Left ventricle myocardium inferior (tissue), 1 donor: Measurements from ENCODE around the gene GINS2. TPM values are rescaled to one million over a fixed set of nuclear protein-coding genes. Genes with fewer than 3 reads are reported as not detected.

Experiments
- DNase-seq: peaks from one replicate; pipeline ENCODE4 v3.0.0-alpha.2; 2020
- H3K27ac ChIP-seq: fragments of 200-600 bp; replicated peaks from 2 replicates; pipeline ENCODE4 v1.8.0; 2021
- H3K27me3 ChIP-seq: fragments of 200-600 bp; 2 replicates; pipeline ENCODE4 v1.8.0; 2021; ENCODE audit warnings: low read depth
- H3K36me3 ChIP-seq: fragments of 200-600 bp; 2 replicates; pipeline ENCODE4 v1.8.0; 2021
- H3K4me1 ChIP-seq: fragments of 200-600 bp; 2 replicates; pipeline ENCODE4 v1.8.0; 2021
- H3K4me3 ChIP-seq: fragments of 200-600 bp; 2 replicates; pipeline ENCODE4 v1.8.0; 2021; ENCODE audit warnings: mild to moderate bottlenecking, moderate library complexity
- H3K9me3 ChIP-seq: fragments of 200-600 bp; replicated peaks from 2 replicates; pipeline ENCODE4 v1.8.0; 2021
- intact Hi-C: fragments of 100-400 bp; cut with micrococcal nuclease; formaldehyde crosslinking; loops from one replicate; pipeline ENCODE4 v1.11.0; 2022
- total RNA-seq: library from RNA; stranded (reverse); fragmentation: NEBNext Ultra II Directional; extraction: Animal tissue kit (Norgen Biotek cat#: 25700); gene quantifications from one replicate; pipeline ENCODE4 v1.2.1, GENCODE V29; 2021
- TF ChIP-seq, protein P1 (sequence below): fragments of 200-600 bp; IDR thresholded peaks from 2 replicates; pipeline ENCODE4 v1.8.0; 2021; ENCODE audit warnings: antibody characterized with exemption, mild to moderate bottlenecking, borderline replicate concordance
- donor health status: DM: no; HTN: yes; CAD: no; lungs with severe emphysema.

GINS2 gene
- total RNA-seq, 1 donor from 2014 or later = 0.44 TPM

GRCh38 chr16:85650844-85651628, 37.7 kb downstream of the GINS2 start:
- Histone ChIP-seq H3K4me1 (peaks cover 32% of the 10 kb centered on the region), H3K27ac (peak overlapping the region; percentile 30)
- intact Hi-C loops = no loop called here

GRCh38 chr16:85650135-85650843, 38.5 kb downstream of the GINS2 start:
- Histone ChIP-seq H3K27me3 (no peaks in the 10 kb centered on the region), H3K9me3 (no peaks in the 10 kb centered on the region), H3K27ac (no peak overlapping the region), H3K4me3 (no peak overlapping the region), H3K4me1 (peaks cover 32% of the 10 kb centered on the region), H3K36me3 (peaks cover 22% of the 10 kb centered on the region)
- intact Hi-C loops = no loop called here
- DNase-seq = no peak
- TF ChIP-seq, protein P1, sequence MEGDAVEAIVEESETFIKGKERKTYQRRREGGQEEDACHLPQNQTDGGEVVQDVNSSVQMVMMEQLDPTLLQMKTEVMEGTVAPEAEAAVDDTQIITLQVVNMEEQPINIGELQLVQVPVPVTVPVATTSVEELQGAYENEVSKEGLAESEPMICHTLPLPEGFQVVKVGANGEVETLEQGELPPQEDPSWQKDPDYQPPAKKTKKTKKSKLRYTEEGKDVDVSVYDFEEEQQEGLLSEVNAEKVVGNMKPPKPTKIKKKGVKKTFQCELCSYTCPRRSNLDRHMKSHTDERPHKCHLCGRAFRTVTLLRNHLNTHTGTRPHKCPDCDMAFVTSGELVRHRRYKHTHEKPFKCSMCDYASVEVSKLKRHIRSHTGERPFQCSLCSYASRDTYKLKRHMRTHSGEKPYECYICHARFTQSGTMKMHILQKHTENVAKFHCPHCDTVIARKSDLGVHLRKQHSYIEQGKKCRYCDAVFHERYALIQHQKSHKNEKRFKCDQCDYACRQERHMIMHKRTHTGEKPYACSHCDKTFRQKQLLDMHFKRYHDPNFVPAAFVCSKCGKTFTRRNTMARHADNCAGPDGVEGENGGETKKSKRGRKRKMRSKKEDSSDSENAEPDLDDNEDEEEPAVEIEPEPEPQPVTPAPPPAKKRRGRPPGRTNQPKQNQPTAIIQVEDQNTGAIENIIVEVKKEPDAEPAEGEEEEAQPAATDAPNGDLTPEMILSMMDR = no peak

More at GRCh38 chr16:85650844-85651628, 37.7 kb downstream of the GINS2 start:
- H3K9me3 ChIP-seq = no peaks in the 10 kb centered on the region
- H3K27me3 ChIP-seq = no peaks in the 10 kb centered on the region
- no peak overlapping the region for H3K4me3 ChIP-seq
- TF ChIP-seq, protein P1 = no peak
- peaks cover 29% of the 10 kb centered on the region for H3K36me3 ChIP-seq
- DNase-seq = peak; percentile 47

GRCh38 chr16:85649411-85650134, 39.2 kb downstream of the GINS2 start:
- TF ChIP-seq, protein P1 = no peak
- intact Hi-C loops = no loop called here
- Histone ChIP-seq H3K27ac (no peak overlapping the region), H3K36me3 (peaks cover 15% of the 10 kb centered on the region), H3K9me3 (no peaks in the 10 kb centered on the region), H3K4me1 (peaks cover 32% of the 10 kb centered on the region), H3K4me3 (no peak overlapping the region), H3K27me3 (no peaks in the 10 kb centered on the region)
- no peak for DNase-seq

GRCh38 chr16:85648805-85649204, 39.9 kb downstream of the GINS2 start:
- H3K9me3 ChIP-seq = no peaks in the 10 kb centered on the region
- no peaks in the 10 kb centered on the region for H3K27me3 ChIP-seq
- no peak overlapping the region for H3K4me3 ChIP-seq
- no peak for DNase-seq
- H3K36me3 ChIP-seq = peaks cover 11% of the 10 kb centered on the region
- intact Hi-C loops = no loop called here
- no peak overlapping the region for H3K27ac ChIP-seq
- peaks cover 36% of the 10 kb centered on the region for H3K4me1 ChIP-seq
- TF ChIP-seq, protein P1 = no peak

- no peaks in the 10 kb centered on the region for H3K27me3 ChIP-seq
- intact Hi-C loops = no loop called here
- TF ChIP-seq, protein P1 = no peak
- DNase-seq = no peak
- no peak overlapping the region for H3K27ac ChIP-seq
- peaks cover 11% of the 10 kb centered on the region for H3K36me3 ChIP-seq
- H3K4me1 ChIP-seq = peaks cover 36% of the 10 kb centered on the region
- H3K9me3 ChIP-seq = no peaks in the 10 kb centered on the region
- H3K4me3 ChIP-seq = no peak overlapping the region
Observed at GRCh38 chr16:85648070-85648714, 40.6 kb downstream of the GINS2 start.
